Measurements from ENCODE around the gene RSU1.

DNA sequence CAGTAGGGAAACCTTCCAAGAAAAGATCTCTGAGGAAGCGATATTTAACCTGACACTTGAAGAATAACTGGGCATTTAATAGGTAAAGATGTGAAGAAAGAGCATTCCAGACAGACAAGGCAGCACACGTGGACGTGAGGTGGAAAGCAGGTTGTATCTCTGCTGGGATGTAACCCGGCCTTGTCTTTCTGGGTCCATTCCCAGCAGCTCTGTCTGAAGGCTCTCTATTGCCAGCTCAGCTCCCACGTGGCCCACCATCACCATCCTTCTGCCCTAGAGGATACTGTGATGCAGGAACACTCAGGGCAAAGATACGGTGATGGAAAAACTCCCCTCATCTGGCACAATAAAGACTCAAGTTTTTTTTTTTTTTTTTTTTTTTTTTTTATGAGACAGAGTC, 137.7 kb downstream of the RSU1 start:
- TF ChIP-seq, protein P1, sequence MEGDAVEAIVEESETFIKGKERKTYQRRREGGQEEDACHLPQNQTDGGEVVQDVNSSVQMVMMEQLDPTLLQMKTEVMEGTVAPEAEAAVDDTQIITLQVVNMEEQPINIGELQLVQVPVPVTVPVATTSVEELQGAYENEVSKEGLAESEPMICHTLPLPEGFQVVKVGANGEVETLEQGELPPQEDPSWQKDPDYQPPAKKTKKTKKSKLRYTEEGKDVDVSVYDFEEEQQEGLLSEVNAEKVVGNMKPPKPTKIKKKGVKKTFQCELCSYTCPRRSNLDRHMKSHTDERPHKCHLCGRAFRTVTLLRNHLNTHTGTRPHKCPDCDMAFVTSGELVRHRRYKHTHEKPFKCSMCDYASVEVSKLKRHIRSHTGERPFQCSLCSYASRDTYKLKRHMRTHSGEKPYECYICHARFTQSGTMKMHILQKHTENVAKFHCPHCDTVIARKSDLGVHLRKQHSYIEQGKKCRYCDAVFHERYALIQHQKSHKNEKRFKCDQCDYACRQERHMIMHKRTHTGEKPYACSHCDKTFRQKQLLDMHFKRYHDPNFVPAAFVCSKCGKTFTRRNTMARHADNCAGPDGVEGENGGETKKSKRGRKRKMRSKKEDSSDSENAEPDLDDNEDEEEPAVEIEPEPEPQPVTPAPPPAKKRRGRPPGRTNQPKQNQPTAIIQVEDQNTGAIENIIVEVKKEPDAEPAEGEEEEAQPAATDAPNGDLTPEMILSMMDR (IDR thresholded peaks at IDR 0.05; ENCODE audit: low read length): no peak
- no peak for TF ChIP-seq EZH2 (IDR thresholded peaks at IDR 0.05; ENCODE audit: borderline replicate concordance, low read length)

Measured in OCI-LY1 (cell line).